ENCODE data around the gene MSLN.

Gene MSLN

GRCh38 chr16:794853-795466, 34.4 kb downstream of the MSLN start:
- no peak for DNase-seq

GRCh38 chr16:795580-796229, 35.2 kb downstream of the MSLN start:
- no peak for DNase-seq

GRCh38 chr16:796296-797119, 36.0 kb downstream of the MSLN start:
- DNase-seq: no peak

GRCh38 chr16:797120-797420, 36.5 kb downstream of the MSLN start:
- no peak for DNase-seq

GRCh38 chr16:797686-798085, 37.2 kb downstream of the MSLN start:
- DNase-seq: no peak

GRCh38 chr16:798666-799065, 38.1 kb downstream of the MSLN start:
- no peak for DNase-seq

- DNase-seq: no peak
Observed at GRCh38 chr16:799111-799947, 38.8 kb downstream of the MSLN start.

- no peak for DNase-seq
Observed at GRCh38 chr16:799948-800833, 39.7 kb downstream of the MSLN start, which contains the start of gene GNG13. GNG13 (minus strand) TSS chr16:800734; CDS start chr16:799077, 1,657 bp downstream.

- DNase-seq: no peak
Observed at GRCh38 chr16:800834-801511, 40.4 kb downstream of the MSLN start.

- no peak for DNase-seq
Observed at GRCh38 chr16:801584-802363, 41.2 kb downstream of the MSLN start.

GRCh38 chr16:802461-802860, 41.9 kb downstream of the MSLN start:
- DNase-seq: no peak

- DNase-seq: no peak
Observed at GRCh38 chr16:802914-803753, 42.6 kb downstream of the MSLN start.

GRCh38 chr16:803754-804080, 43.2 kb downstream of the MSLN start:
- no peak for DNase-seq

- no peak for DNase-seq
Observed at GRCh38 chr16:804193-805048, 43.9 kb downstream of the MSLN start.

GRCh38 chr16:805474-805873, 44.9 kb downstream of the MSLN start:
- no peak for DNase-seq

- DNase-seq: peak; percentile 57
Observed at GRCh38 chr16:807347-808084, 47.0 kb downstream of the MSLN start.

- DNase-seq: no peak
Observed at GRCh38 chr16:808085-808386, 47.5 kb downstream of the MSLN start.

GRCh38 chr16:813204-813915, 52.8 kb downstream of the MSLN start:
- DNase-seq: no peak
